Activated CD4-positive, alpha-beta memory T cell treated with anti-CD3 and anti-CD28 coated beads for 36 hours (primary cell): ENCODE data around the gene LOC101059915.
"Not testable (repeated sequence)": the region's sequence is repeated elsewhere in the genome, so short reads cannot be mapped to it uniquely, and the experiment has no call there.

Source experiments
- CTCF ChIA-PET: fragments of 350-600 bp; sonication (Branson Sonifier 250); formaldehyde crosslinking; loops from one replicate; lab custom pipeline; 2021; ENCODE audit warnings: antibody characterized with exemption, inconsistent platforms; lab: Charles Lee
- POLR2A ChIA-PET: fragments of 350-600 bp; sonication (Branson Sonifier 250); formaldehyde crosslinking; loops from one replicate; lab custom pipeline; 2021; ENCODE audit warnings: antibody characterized with exemption; lab: Charles Lee
- DNase-seq: peaks from one replicate; pipeline ENCODE4 v3.0.0-alpha.2; 2020
- H3K27ac Mint-ChIP-seq: one replicate; pipeline ENCODE4 v1.8.0; 2021; ENCODE audit warnings: mixed read lengths
- H3K27me3 Mint-ChIP-seq: one replicate; pipeline ENCODE4 v1.8.0; 2021; ENCODE audit warnings: mixed read lengths
- H3K36me3 Mint-ChIP-seq: one replicate; pipeline ENCODE4 v1.8.0; 2021; ENCODE audit warnings: mixed read lengths
- H3K4me1 Mint-ChIP-seq: one replicate; pipeline ENCODE4 v1.8.0; 2021; ENCODE audit warnings: low read depth, mixed read lengths
- H3K4me3 Mint-ChIP-seq: one replicate; pipeline ENCODE4 v1.8.0; 2021; ENCODE audit warnings: mild to moderate bottlenecking, mixed read lengths
- H3K9me3 Mint-ChIP-seq: one replicate; pipeline ENCODE4 v1.8.0; 2021; ENCODE audit warnings: mixed read lengths
- intact Hi-C: fragments of 100-400 bp; cut with micrococcal nuclease; formaldehyde crosslinking; loops from one replicate; pipeline ENCODE4 v1.15.1; 2023

The LOC101059915 gene

DNA sequence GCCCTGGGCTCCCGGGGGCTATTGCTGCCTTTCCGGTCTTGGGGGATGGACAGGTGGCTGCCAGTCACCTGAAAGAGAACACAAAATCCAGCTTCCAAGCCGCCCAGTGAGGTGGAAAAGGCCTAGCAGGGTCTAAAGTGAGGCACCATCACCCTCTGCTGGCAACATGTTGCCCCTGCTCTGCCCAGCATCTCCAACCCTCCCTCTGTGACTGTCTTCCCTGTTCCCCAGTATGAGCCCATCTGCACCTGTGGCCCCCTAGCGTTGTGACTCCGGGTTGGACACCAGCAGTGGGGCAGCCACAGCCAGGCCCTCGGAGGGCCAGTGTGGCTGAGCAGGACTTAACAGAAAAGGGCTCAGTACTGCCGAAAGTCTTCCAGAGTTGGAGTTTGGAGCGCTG is 3.1 kb upstream of the LOC101059915 start:
- H3K27ac Mint-ChIP-seq, H3K36me3 Mint-ChIP-seq, intact Hi-C loops, H3K4me3 Mint-ChIP-seq, POLR2A ChIA-PET, H3K27me3 Mint-ChIP-seq, H3K9me3 Mint-ChIP-seq, CTCF ChIA-PET: not testable (repeated sequence)
- peak; percentile 31 for DNase-seq
- peaks cover 20% of the 10 kb centered on the region for H3K4me1 Mint-ChIP-seq

GRCh38 chrX:71664889-71665491 is 2.4 kb upstream of the LOC101059915 start:
- no peaks in the 10 kb centered on the region for H3K36me3 Mint-ChIP-seq
- DNase-seq: no peak
- POLR2A ChIA-PET: no interaction called here
- intact Hi-C loops: no loop called here
- H3K27me3 Mint-ChIP-seq: no peaks in the 10 kb centered on the region
- H3K4me1 Mint-ChIP-seq: peaks cover 20% of the 10 kb centered on the region
- H3K4me3 Mint-ChIP-seq: no peak overlapping the region
- no peak overlapping the region for H3K27ac Mint-ChIP-seq
- CTCF ChIA-PET: no interaction called here
- no peaks in the 10 kb centered on the region for H3K9me3 Mint-ChIP-seq

- Mint-ChIP-seq H3K27me3 (no peaks in the 10 kb centered on the region), H3K4me3 (no peak overlapping the region), H3K36me3 (no peaks in the 10 kb centered on the region), H3K4me1 (peaks cover 27% of the 10 kb centered on the region), H3K27ac (no peak overlapping the region), H3K9me3 (no peaks in the 10 kb centered on the region)
- CTCF ChIA-PET: no interaction called here
- POLR2A ChIA-PET: no interaction called here
- intact Hi-C loops: no loop called here
- DNase-seq: no peak
These were observed 1.6 kb upstream of the LOC101059915 start for GRCh38 chrX:71665747-71666146.

GRCh38 chrX:71666240-71667223 is 814 bp upstream of the LOC101059915 start:
- intact Hi-C loops: no loop called here

GRCh38 chrX:71668248-71668595 is 876 bp downstream of the LOC101059915 start:
- Mint-ChIP-seq H3K36me3 (no peaks in the 10 kb centered on the region), H3K4me3 (no peak overlapping the region), H3K27ac (no peak overlapping the region), H3K27me3 (no peaks in the 10 kb centered on the region), H3K4me1 (peaks cover 31% of the 10 kb centered on the region), H3K9me3 (no peaks in the 10 kb centered on the region)
- POLR2A ChIA-PET: no interaction called here
- CTCF ChIA-PET: interaction anchor here (1.0 kb wide), 1 partner anchor 192 kb away, joined by 3 read pairs; no protein-coding TSS in a partner anchor
- DNase-seq: no peak
- intact Hi-C loops: no loop called here

More at GRCh38 chrX:71666240-71667223, 814 bp upstream of the LOC101059915 start:
- Mint-ChIP-seq H3K27ac (no peak overlapping the region), H3K36me3 (no peaks in the 10 kb centered on the region), H3K4me1 (peaks cover 35% of the 10 kb centered on the region), H3K27me3 (no peaks in the 10 kb centered on the region), H3K4me3 (no peak overlapping the region), H3K9me3 (no peaks in the 10 kb centered on the region)
- CTCF ChIA-PET: no interaction called here
- POLR2A ChIA-PET: no interaction called here
- DNase-seq: no peak

GRCh38 chrX:71669492-71669891 is 2.1 kb downstream of the LOC101059915 start:
- H3K9me3 Mint-ChIP-seq: no peaks in the 10 kb centered on the region
- ChIA-PET POLR2A (no interaction called here), CTCF (interaction anchor here (1.4 to 2.9 kb wide), 2 partner anchors 51 to 190 kb away, joined by 5 to 20 read pairs; partner anchors contain the start of gene CXCR3)
- H3K27ac Mint-ChIP-seq: no peak overlapping the region
- H3K4me1 Mint-ChIP-seq: peaks cover 21% of the 10 kb centered on the region
- no peak overlapping the region for H3K4me3 Mint-ChIP-seq
- no peaks in the 10 kb centered on the region for H3K36me3 Mint-ChIP-seq
- no peak for DNase-seq
- intact Hi-C loops: no loop called here
- no peaks in the 10 kb centered on the region for H3K27me3 Mint-ChIP-seq

DNA sequence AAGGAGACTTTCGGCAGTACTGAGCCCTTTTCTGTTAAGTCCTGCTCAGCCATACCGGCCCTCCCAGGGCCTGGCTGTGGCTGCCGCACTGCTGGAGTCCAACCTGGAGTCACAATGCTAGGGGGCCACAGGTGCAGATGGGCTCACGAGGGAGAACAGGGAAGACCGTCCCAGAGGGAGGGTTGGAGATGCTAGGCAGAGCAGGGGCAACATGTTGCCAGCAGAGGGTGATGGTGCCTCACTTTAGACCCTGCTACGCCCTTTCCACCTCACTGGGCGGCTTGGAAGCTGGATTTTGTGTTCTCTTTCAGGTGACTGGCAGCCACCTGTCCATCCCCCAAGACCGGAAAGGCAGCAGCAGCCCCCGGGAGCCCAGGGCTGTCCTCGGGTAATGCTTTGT is 2.6 kb downstream of the LOC101059915 start:
- peak; percentile 54 for DNase-seq
- intact Hi-C loops: loop anchor here (1.0 kb wide), 1 partner anchor 189 kb away; no protein-coding TSS in a partner anchor

GRCh38 chrX:71671043-71671780 is 3.9 kb downstream of the LOC101059915 start:
- Mint-ChIP-seq H3K27me3 (no peaks in the 10 kb centered on the region), H3K27ac (no peak overlapping the region)
- peak; percentile 82 for DNase-seq

More for the DNA sequence above, 2.6 kb downstream of the LOC101059915 start:
- CTCF ChIA-PET: interaction anchor here (1.4 to 2.9 kb wide), 2 partner anchors 52 to 190 kb away, joined by 5 to 20 read pairs; partner anchors contain the start of gene CXCR3
- H3K27ac Mint-ChIP-seq, H3K36me3 Mint-ChIP-seq, H3K9me3 Mint-ChIP-seq, H3K4me3 Mint-ChIP-seq, H3K27me3 Mint-ChIP-seq, POLR2A ChIA-PET: not testable (repeated sequence)
- peaks cover 21% of the 10 kb centered on the region for H3K4me1 Mint-ChIP-seq

GRCh38 chrX:71671938-71672337 is 4.6 kb downstream of the LOC101059915 start:
- no peak for DNase-seq
- Mint-ChIP-seq H3K36me3 (no peaks in the 10 kb centered on the region), H3K4me3 (no peak overlapping the region)

More at GRCh38 chrX:71671043-71671780, 3.9 kb downstream of the LOC101059915 start:
- Mint-ChIP-seq H3K4me3 (peak overlapping the region; percentile 12), H3K9me3 (no peaks in the 10 kb centered on the region), H3K36me3 (no peaks in the 10 kb centered on the region), H3K4me1 (peaks cover 21% of the 10 kb centered on the region)
- ChIA-PET POLR2A (no interaction called here), CTCF (interaction anchor here (2.9 kb wide), 1 partner anchor 188 kb away, joined by 20 read pairs; no protein-coding TSS in a partner anchor)
- intact Hi-C loops: no loop called here

GRCh38 chrX:71675636-71676035 is 8.3 kb downstream of the LOC101059915 start:
- POLR2A ChIA-PET, intact Hi-C loops, DNase-seq, H3K27me3 Mint-ChIP-seq, H3K36me3 Mint-ChIP-seq, H3K9me3 Mint-ChIP-seq, H3K4me3 Mint-ChIP-seq, H3K27ac Mint-ChIP-seq, CTCF ChIA-PET: not testable (repeated sequence)
- H3K4me1 Mint-ChIP-seq: peaks cover 14% of the 10 kb centered on the region

More at GRCh38 chrX:71671938-71672337, 4.6 kb downstream of the LOC101059915 start:
- H3K27ac Mint-ChIP-seq: no peak overlapping the region
- no peaks in the 10 kb centered on the region for H3K9me3 Mint-ChIP-seq
- POLR2A ChIA-PET: no interaction called here
- H3K4me1 Mint-ChIP-seq: peaks cover 21% of the 10 kb centered on the region
- H3K27me3 Mint-ChIP-seq: no peaks in the 10 kb centered on the region
- intact Hi-C loops: no loop called here
- CTCF ChIA-PET: no interaction called here

DNA sequence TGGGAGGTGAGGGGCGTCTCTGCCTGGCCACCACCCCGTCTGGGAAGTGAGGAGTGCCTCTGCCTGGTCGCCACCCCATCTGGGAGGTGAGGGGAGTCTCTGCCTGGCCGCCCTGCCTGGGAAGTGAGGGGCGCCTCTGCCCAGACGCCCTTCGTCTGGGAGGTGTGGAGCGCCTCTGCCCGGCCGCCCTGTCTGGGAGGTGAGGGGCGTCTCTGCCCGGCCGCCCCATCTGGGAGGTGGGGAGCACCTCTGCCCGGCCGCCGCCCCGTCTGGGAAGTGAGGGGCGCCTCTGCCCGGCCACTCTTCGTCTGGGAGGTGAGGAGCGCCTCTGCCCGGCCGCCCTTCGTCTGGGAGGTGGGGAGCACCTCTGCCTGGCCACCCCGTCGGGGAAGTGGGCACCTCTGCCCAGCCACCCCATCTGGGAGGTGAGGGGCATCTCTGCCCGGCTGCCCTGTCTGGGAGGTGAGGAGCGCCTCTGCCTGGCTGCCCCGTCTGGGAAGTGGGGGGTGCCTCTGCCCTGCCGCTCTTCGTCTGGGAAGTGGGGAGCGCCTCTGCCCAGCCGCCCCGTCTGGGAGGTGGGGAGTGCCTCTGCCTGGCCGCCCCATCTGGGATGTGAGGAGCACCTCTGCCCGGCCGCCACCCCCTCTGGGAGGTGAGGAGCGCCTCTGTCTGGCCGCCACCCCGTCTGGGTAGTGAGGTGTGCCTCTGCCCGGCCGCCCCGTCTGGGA is 8.9 kb downstream of the LOC101059915 start:
- H3K27me3 Mint-ChIP-seq, H3K9me3 Mint-ChIP-seq, H3K4me3 Mint-ChIP-seq, H3K27ac Mint-ChIP-seq, H3K4me1 Mint-ChIP-seq, POLR2A ChIA-PET, intact Hi-C loops, DNase-seq, CTCF ChIA-PET, H3K36me3 Mint-ChIP-seq: not testable (repeated sequence)
